Testis (tissue), 2 donors: ENCODE results near the gene GASK1A.

ENCODE experiments used
- POLR2A ChIP-seq: fragments of 450-650 bp; IDR thresholded peaks from one replicate; pipeline ENCODE4 v1.6.1; 2017; ENCODE audit warnings: antibody characterized with exemption, mild to moderate bottlenecking, moderate library complexity
- TF ChIP-seq, protein P1 (sequence below), 3 experiments: fragments of 450-650 bp in 2 of 3; fragments of 200-600 bp in 1 of 3; sonication (generic) in 1 of 3; IDR thresholded peaks; one replicate each; pipeline ENCODE4 v1.5.1; 2016 to 2019; ENCODE audit warnings: antibody characterized with exemption in 3 of 3, mild to moderate bottlenecking in 2 of 3, moderate library complexity in 1 of 3

DNA sequence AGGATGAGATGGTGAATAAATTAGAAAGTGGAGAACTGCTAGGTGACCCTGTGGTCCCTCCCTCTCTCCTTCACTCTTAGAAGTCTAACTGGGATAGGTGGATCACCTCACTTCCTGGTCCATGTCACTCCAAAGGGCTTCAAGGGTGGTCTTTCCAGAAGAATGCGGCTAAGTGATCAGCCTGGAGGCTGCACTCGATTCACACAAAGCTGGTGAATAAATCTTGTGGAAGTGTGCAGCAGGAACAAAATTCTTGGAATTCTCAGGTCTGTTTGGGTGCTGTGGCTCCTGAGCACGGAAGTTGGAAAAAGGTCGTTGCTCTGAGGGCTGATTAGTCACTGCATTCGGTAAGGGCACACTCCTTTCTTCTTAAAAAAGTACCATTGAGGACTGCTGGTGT is 46.3 kb downstream of the GASK1A start:
- TF ChIP-seq, protein P1, sequence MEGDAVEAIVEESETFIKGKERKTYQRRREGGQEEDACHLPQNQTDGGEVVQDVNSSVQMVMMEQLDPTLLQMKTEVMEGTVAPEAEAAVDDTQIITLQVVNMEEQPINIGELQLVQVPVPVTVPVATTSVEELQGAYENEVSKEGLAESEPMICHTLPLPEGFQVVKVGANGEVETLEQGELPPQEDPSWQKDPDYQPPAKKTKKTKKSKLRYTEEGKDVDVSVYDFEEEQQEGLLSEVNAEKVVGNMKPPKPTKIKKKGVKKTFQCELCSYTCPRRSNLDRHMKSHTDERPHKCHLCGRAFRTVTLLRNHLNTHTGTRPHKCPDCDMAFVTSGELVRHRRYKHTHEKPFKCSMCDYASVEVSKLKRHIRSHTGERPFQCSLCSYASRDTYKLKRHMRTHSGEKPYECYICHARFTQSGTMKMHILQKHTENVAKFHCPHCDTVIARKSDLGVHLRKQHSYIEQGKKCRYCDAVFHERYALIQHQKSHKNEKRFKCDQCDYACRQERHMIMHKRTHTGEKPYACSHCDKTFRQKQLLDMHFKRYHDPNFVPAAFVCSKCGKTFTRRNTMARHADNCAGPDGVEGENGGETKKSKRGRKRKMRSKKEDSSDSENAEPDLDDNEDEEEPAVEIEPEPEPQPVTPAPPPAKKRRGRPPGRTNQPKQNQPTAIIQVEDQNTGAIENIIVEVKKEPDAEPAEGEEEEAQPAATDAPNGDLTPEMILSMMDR (IDR thresholded peaks at IDR 0.05): no peak
- no peak for TF ChIP-seq POLR2A
